GM18870 (cell line): ENCODE measurements around the gene C19orf33.
A peak's percentile ranks its signal among the peaks of the same experiment; 100 is the strongest.
"Not testable (repeated sequence)": the region's sequence is repeated elsewhere in the genome, so short reads cannot be mapped to it uniquely, and the experiment has no call there.

Experiments used
- ATAC-seq: cut with Tn5 transposase; IDR thresholded peaks from one replicate; pipeline ENCODE4 v1.9.1; 2021; ENCODE audit warnings: moderate library complexity; ENCODE audit not compliant: unreplicated experiment

C19orf33 gene

GRCh38 chr19:38335949-38336637 is 32.0 kb downstream of the C19orf33 start:
- peak; percentile 51 for ATAC-seq

GRCh38 chr19:38336638-38337359 is 32.7 kb downstream of the C19orf33 start:
- peak; percentile 40 for ATAC-seq

GRCh38 chr19:38337360-38337653 is 33.3 kb downstream of the C19orf33 start:
- ATAC-seq, result no peak

GRCh38 chr19:38339011-38339410 is 35.0 kb downstream of the C19orf33 start:
- not testable (repeated sequence) for ATAC-seq

DNA sequence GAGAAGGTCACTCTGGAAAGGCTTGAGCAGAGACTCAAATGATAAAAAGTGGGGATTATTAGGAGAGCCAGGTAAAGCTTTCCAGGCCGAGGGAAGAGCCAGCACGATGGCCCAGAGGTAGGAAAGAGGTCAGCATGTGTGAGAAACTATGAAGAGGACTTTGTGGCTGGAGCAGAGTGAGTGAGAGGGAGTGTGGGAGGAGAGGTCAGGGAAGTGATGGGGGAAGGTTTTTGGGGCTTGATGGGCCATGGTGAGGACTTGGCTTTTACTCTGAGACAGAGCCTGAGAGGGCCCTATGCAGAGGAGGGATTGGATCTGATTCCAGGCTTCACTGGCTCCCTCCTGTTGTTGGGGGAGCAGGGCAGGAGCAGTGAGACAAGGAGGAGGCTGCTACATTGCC is 36.9 kb downstream of the C19orf33 start:
- ATAC-seq, result no peak

DNA sequence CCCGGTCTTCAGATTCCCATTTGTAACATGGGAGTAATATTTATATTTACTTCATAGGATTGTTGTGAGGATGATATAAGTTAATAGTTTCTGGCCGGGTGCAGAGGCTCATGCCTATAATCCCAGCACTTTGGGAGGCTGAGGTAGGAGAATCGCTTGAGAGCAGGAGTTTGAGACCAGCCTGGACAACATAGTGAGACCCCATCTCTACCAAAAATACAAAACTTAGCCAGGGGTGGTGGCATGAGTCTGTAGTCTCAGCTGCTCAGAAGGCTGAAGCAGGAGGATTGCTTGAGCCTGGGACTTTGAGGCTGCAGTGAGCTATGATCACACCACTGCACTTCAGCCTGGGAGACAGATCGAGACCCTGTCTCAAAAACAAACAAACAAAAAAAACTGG is 42.8 kb downstream of the C19orf33 start:
- ATAC-seq, result no peak

DNA sequence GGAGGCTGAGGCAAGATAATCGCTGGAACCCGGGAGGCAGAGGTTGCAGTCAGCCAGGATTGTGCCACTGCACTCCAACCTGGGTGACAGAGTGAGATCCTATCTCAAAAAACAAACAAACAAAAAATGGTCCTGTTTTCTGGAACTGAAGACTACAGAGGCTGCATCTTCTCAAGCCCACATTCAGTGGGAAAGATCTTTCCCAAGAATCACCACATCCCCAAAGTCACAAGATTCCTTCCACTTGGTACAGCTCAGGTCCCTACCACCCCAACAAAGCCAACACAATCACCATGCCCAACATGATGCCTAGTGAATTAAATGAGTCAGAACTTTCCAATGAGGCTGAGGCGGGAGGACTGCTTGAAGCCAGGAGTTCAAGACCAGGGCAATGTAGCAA is 46.8 kb downstream of the C19orf33 start:
- ATAC-seq, result no peak

GRCh38 chr19:38351865-38352395 is 47.9 kb downstream of the C19orf33 start:
- no peak for ATAC-seq

- no peak for ATAC-seq
These were observed 48.6 kb downstream of the C19orf33 start for GRCh38 chr19:38352611-38353010.
